NOMO-1 treated with dmso at 0.1 percent for 144 hours (cell line): ENCODE results near the gene AHRR.
"Not testable (repeated sequence)": the region's sequence is repeated elsewhere in the genome, so short reads cannot be mapped to it uniquely, and the experiment has no call there.

ENCODE experiments used
- DNase-seq: peaks from one replicate; lab custom pipeline; 2025; ENCODE audit not compliant: unreplicated experiment; lab: John Stamatoyannopoulos, UW

Gene AHRR

DNA sequence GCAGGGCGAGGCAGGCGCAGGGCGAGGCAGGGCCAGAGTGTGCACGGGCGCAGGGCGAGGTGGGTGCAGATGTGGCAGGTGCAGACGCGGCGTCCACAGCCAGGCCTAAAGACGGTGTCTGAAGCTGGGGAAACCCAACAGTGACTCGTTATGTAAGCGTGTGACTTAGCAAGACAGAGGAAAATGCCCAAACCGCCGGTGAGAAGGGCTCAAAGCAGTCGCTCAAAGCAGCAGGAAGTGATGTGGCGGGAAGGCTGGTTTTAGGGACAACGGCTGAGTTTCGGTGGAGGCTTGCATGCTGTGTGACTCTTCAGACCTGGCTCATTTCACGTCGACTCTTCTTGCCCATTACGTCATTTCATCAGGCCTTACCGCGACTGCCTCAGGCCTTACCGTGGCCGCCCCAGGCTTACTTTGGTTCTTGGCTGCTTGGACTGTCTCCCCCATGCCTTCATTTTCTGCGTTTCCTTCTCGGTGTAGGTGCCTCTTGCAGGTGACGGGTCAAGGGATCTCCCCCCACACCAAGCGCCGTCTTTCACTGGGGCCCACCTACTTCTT lies 71.0 kb downstream of the AHRR start:
- DNase-seq: peak; percentile 100

GRCh38 chr5:393846-394275 lies 72.3 kb downstream of the AHRR start:
- no peak for DNase-seq

DNA sequence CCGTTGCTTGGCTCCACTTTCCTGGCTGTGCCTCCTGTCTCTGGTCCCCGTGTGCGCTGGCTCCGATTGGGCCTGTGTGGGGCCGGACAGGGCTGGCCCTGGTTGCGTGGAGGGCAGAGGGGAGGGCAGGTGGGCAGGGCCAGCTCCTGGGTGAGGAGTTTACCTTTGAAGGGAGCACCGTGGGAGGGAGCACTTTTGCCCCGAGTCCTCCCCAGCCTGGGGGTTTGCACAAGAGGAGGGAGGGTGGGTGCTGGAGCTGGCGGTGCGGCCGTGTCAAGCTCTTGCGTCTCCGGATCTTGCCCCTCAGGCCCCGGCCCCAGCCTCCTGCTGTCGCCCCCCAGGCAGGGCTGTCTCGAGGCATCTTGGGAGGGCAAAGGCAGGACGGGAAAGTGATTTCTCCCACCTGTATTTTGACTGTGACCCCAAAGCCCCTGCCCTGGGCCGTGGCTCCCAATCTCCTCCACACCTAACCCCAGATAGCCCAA lies 73.2 kb downstream of the AHRR start:
- no peak for DNase-seq

GRCh38 chr5:395156-395920 lies 73.8 kb downstream of the AHRR start:
- DNase-seq: no peak

GRCh38 chr5:395921-396530 lies 74.5 kb downstream of the AHRR start:
- no peak for DNase-seq

GRCh38 chr5:396531-396961 lies 75.0 kb downstream of the AHRR start:
- DNase-seq: no peak

DNA sequence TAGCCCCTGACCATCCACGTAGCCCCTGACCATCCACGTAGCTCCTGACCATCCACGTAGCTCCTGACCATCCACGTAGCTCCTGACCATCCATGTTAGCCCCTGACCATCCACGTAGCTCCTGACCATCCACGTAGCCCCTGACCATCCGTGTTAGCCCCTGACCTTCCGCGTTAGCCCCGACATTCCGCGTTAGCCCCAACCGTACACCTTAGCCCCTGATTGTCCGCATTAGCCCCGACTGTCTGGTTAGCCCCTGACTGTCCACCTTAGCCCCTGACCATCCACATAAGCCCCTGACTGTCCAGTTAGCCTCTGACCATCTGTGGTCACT lies 76.6 kb downstream of the AHRR start:
- DNase-seq: not testable (repeated sequence)

DNA sequence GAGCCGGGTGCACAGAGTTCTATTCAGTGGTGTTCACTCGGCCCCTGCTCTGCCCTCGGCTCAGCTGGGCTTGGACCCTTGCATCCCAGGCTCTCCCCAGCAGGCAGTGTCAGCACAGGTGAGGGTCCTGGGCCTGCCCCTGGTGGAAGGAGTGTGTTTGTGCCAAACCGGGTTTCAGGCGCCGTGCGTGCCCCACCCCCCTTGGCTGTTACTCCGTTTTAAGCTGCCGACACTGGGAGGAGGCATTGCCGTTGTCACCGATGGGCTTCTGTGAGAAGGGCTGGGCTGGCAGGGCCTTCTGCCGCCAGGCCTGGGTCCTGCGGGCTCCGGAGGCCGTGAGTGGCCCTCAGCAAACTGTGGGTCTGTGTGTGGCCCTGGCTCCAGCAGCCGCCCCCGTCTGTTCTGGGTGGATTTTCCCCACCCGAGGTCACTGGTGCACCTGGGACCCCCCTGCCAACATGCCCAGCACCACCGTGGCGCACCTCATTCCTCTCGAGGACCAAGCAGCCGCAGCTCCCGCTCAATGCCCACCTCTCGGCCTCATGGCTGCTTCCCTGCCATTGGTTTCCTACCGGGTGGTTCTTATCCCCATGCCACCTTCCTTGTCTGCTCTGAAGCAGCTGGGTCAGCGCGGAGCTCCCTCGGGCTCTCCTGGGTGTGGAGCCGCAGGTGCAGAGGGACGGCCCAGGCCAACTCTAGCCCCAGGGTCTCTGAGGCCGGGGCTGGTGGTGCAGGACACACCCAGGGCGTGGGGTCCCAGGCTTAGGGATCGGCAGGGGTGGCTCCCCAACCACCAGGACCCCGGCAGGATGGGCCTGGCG lies 77.2 kb downstream of the AHRR start:
- DNase-seq: no peak

DNA sequence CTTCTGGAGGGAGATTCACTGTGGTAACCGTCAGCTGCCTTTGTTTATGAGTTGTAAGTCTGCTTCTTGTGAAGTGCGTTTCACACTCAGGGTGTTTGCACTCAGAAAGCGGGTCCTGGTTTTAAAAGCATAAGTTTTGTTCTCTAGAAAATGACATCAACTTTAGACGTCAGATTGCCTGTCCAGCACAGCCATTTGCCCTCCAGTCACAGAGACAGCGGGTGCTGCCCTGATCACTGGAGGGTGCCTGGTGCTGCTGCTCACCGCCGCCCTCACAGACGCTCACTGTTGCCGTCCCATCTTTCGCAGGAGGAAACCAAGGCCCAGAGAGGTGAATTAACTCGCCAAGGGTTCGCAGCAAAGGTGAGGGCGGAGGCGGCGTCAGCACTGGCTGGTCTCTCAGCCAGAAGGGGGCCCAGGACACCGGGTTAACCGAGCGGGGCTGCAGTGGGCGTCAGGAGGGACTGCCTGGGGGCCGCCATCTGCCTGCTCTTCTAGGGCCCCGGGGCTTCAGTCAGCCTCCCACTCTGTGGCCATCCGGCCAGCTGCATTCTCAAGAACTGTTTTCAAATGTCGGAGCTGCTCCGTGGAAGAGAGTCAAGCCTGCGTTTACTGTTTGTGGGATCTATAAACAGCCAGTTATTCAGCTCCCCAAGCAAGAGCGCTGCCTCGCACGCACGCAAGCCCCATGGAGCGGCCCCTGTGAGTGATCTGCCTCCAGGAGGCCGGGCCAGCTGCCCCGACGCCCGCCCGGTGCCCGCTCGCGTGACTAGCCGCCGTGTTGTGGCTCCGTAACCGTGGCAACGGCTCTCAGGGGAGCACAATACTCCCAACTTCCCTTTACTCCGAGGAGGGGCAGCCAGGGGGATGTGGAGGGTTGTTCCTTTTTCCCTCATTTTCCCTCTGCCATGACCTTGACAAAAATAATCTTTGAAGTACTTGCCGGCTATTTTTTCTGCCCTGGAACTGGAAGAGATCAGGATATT lies 78.1 kb downstream of the AHRR start:
- peak; percentile 99 for DNase-seq

GRCh38 chr5:400282-401145 lies 79.0 kb downstream of the AHRR start:
- no peak for DNase-seq

DNA sequence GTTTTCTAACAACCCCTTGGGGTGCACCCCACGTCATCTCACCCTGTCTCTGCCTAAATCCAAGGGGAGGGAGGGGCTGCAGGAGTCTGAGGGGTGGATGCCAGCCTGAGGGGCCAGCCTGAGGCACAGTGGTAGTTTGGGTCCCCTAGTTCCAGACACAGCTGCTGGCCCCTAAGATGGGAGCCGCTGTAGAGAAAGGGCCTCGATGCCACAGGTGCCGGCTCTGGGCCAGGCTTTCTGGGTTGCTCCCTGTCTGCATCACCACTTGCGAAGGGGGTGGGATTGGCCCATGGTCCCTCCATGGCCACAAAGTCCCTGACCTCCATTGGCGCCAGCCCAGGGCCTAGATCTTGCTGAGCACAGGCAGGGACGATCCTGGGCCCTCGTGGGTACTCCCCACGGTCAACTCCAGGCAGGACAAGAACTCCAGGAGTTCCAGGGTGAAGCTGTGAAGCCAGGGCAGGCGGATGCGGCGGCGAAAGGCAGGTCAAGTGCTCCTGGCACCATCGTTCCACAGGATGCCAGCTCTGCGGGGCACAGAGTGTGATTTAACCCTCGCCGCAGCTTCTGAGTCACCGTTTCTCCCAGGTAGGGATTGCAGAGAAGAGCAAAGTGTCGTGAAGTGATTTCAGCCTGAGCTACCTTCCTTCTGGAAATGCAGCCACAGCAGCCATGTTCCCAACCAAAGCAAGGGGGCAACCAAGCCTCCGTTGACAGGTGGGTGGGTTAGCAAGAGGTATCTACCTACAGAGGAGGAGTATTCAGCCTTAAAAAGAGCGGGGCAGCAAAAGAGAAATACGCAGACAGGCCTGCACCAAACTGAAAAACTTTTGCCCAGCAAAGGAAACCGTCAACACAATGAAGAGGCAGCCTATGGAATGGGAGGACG lies 79.9 kb downstream of the AHRR start:
- DNase-seq: no peak

DNA sequence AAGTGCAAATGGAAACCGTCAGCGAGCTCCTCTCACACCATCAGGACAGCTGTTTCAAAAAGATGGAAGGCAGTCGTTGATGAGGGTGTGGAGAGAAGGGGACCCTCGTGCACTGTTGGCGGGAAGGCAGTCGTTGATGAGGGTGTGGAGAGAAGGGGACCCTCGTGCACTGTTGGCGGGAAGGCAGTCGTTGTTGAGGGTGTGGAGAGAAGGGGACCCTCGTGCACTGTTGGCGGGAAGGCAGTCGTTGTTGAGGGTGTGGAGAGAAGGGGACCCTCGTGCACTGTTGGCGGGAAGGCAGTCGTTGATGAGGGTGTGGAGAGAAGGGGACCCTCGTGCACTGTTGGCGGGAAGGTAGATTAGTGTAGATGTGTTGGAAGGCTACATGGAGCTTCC lies 80.7 kb downstream of the AHRR start:
- DNase-seq: not testable (repeated sequence)

DNA sequence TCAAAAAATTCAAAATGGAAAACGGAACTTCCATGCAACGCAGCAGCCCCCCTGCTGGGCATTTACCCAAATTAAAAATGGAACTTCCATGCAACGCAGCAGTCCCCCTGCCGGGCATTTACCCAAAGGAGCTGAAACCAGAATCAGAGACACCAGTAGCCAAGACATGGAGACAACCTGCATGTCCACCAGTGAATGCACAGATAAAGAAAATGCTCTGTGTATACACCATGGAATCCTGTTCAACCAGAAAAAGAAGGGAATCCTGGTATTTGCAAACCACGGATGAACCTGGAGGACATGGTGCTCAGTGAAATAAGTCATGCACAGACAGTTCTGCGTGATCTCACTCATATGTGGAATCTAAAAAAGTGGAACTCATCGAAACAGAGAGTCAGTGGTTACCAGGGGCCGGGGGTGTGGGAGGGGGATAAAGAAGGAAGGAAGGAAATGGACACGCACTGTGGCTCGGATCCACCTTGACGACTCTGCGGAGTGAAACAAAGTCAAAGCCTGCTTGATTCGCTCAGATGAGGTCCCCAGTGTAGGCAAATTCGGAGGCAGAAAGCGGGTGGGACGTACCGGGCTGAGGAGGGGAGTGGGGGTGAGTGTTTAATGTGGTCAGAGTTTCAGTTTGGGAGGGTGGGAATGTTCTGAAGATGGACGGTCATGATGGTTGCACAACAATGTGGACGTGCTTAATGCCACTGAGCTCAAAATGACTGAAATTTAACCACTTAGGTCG lies 81.3 kb downstream of the AHRR start:
- peak; percentile 71 for DNase-seq

DNA sequence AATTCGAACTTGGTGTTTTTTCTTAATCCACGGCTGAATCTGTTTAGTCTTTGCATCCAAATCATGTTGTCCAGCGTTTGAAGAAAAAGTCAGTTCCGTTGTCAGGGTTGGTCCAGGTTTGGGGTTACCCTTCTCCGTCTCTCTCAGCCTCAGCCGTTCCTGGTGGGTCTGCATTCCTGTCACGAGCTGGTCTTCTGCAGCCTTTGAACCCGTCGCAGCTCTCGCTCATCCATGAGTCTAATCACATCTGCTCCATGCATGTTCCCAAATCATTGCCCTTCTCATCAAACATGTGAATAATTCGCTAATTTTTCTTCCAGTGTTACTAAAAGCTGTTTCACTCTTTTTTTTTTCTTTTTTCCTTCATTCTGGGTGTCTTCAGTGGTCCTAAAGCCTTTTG lies 82.5 kb downstream of the AHRR start:
- no peak for DNase-seq

DNA sequence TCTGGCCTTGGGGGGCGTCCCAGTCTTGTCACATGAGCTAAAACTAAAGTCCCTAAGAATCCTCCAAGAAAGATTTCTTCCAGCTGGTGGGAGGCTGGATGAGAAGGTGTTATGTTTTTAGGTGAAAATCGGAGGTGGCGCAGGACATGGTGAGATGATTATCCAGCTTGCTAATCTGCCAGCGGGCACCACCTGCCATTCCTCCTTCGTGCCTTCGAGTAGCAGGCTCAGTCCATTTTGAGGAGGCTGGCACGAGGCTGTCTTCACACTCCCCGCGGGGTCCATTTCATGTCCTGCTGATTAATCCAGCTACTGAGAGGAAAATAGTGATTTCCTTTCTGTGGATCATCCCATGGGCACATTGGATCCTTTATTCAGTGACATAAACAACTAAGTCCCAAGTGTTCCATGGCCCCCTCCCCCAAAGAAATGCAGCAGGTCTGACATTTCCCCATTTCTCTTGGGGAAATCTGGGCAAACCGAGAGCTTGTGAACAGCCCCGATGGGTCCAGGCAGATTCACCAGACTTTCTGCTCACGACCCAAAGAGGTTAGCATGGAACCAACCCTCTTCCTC lies 83.2 kb downstream of the AHRR start:
- DNase-seq: no peak

DNA sequence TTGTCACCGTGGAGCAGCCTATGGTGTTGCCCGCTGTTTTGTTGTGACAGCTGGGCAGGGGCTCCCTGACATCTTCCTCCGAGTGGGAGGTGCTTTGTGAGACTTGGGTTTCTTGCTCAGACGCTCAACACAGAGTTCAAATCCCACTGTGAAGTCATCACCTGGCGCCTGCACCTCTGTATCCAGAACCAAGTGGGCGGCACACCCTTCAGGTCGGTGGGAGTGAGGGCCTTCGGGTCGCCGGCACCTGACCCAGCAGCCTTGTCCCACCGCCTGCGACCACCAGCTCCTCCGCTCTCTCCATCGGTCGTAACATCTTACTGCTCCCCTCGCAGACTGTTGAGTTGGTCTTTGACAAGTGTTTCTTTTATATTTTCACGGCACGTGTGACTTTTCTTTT lies 83.9 kb downstream of the AHRR start:
- no peak for DNase-seq

- DNase-seq: no peak
Measured at GRCh38 chr5:406041-406440, 84.5 kb downstream of the AHRR start.
